K562 (cell line): ENCODE results near the gene MAD1L1. TPM values are rescaled to one million over a fixed set of nuclear protein-coding genes. Genes with fewer than 3 reads are reported as not detected.

ENCODE experiments used
- ATAC-seq: fragments of 200-7000 bp; cut with Tn5 transposase; 3 replicates; pipeline ENCODE4 v1.9.1; 2020; ENCODE audit warnings: moderate library complexity
- BruUV-seq: library from RNA; stranded (reverse); fragments of 400-500 nt; replicated peaks from 2 replicates; lab custom pipeline; 2021; lab: Mats Ljungman, UMichigan
- CTCF ChIA-PET: fragments of 300-600 bp; formaldehyde crosslinking; extraction: SDS; loops from one replicate; lab custom pipeline; 2021; ENCODE audit warnings: low intra/inter-chr PET ratio; lab: Yijun Ruan, JAX
- POLR2A ChIA-PET: fragments of 300-600, 350-650 bp; sonication (Branson Sonifier 250); formaldehyde crosslinking; extraction: SDS; loops from one replicate; lab custom pipeline; 2021; ENCODE audit warnings: antibody characterized with exemption, inconsistent platforms; lab: Yijun Ruan, JAX
- DNase-seq, 4 experiments: peaks; one replicate each; pipeline versions ENCODE4 v3.0.0 to v3.0.0-alpha.2; 2011 to 2018; ENCODE audit warnings: low spot score in 3 of 4, mixed read lengths in 3 of 4; ENCODE audit errors: extremely low read depth in 1 of 4
- FAIRE-seq: peaks from 2 replicates; lab custom pipeline; 2011; peaks lifted over from hg19 to GRCh38; lab: Jason Lieb, UNC
- H2AFZ ChIP-seq: 2 replicates; pipeline ENCODE4 v1.6.0; 2011; ENCODE audit warnings: low read depth, low read length, control low read depth, inconsistent platforms
- H3K27ac ChIP-seq: fragments of 200-600 bp; 3 replicates; pipeline ENCODE4 v1.8.0; 2011; ENCODE audit warnings: low read depth, mild to moderate bottlenecking, control low read depth, inconsistent platforms, low read length, moderate library complexity, mixed read lengths; ENCODE audit errors: extremely low read depth
- H3K27me3 ChIP-seq, 2 experiments: fragments of 300-600 bp in 1 of 2; 2 replicates in 1 of 2; 3 replicates in 1 of 2; pipeline versions ENCODE4 v1.6.0 to v1.8.0; 2011; ENCODE audit warnings: inconsistent platforms in 2 of 2, low read length in 2 of 2, mild to moderate bottlenecking in 1 of 2, mixed read lengths in 1 of 2, moderate library complexity in 1 of 2; ENCODE audit not compliant: control insufficient read depth in 2 of 2, insufficient read depth in 2 of 2
- H3K36me3 ChIP-seq: fragments of 300-600 bp; 3 replicates; pipeline ENCODE4 v1.8.0; 2011; ENCODE audit warnings: mild to moderate bottlenecking, low read length, inconsistent platforms; ENCODE audit not compliant: control insufficient read depth, insufficient read depth
- H3K4me1 ChIP-seq, 2 experiments: fragments of 200-600 bp in 1 of 2; replicated peaks in 1 of 2; 2 replicates in 1 of 2; 3 replicates in 1 of 2; pipeline versions ENCODE4 v1.5.1 to v1.8.0; 2011; ENCODE audit warnings: inconsistent platforms in 2 of 2, low read length in 2 of 2, mild to moderate bottlenecking in 1 of 2, mixed read lengths in 1 of 2, moderate library complexity in 1 of 2; ENCODE audit not compliant: control insufficient read depth in 2 of 2, insufficient read depth in 2 of 2
- H3K4me2 ChIP-seq: 2 replicates; pipeline ENCODE4 v1.6.1; 2011; ENCODE audit warnings: low read length, control low read depth, inconsistent platforms, mixed read lengths; ENCODE audit not compliant: insufficient read depth
- H3K4me3 ChIP-seq: fragments of 200-600 bp; sonication (generic), shearing (Covaris generic); 2 replicates; pipeline ENCODE4 v1.5.1; 2016; ENCODE audit warnings: control low read depth, inconsistent platforms
- H3K79me2 ChIP-seq: fragments of 200-600 bp; 3 replicates; pipeline ENCODE4 v1.8.0; 2011; ENCODE audit warnings: low read length, inconsistent platforms; ENCODE audit not compliant: control insufficient read depth, insufficient read depth
- H3K9ac ChIP-seq, 2 experiments: 2 replicates each; pipeline versions ENCODE4 v1.6.0 to v1.6.1; 2011; ENCODE audit warnings: low read depth in 2 of 2, low read length in 2 of 2, control low read depth in 1 of 2, inconsistent platforms in 1 of 2, mild to moderate bottlenecking in 1 of 2, mixed read lengths in 1 of 2; ENCODE audit not compliant: insufficient read depth in 1 of 2
- H3K9me1 ChIP-seq: one replicate; pipeline ENCODE4 v1.6.0; 2011; ENCODE audit warnings: inconsistent platforms, mild to moderate bottlenecking, low read length, moderate library complexity; ENCODE audit not compliant: control insufficient read depth, insufficient read depth
- H3K9me3 ChIP-seq: replicated peaks from 2 replicates; pipeline ENCODE4 v1.5.1; 2011; ENCODE audit warnings: low read depth, low read length, inconsistent platforms; ENCODE audit not compliant: control insufficient read depth, insufficient read depth
- H4K20me1 ChIP-seq: replicated peaks from 2 replicates; pipeline ENCODE4 v1.6.1; 2011; ENCODE audit warnings: low read length, inconsistent platforms, mixed read lengths; ENCODE audit not compliant: control insufficient read depth, insufficient read depth
- E2F1 ChIP-seq: sonication (generic); formaldehyde crosslinking; IDR thresholded peaks from 2 replicates; pipeline ENCODE4 v1.8.1; 2023; ENCODE audit warnings: mild to moderate bottlenecking, missing genetic modification reagents, moderate library complexity
- ETV1 ChIP-seq: fragments of 450-650 bp; conservative IDR thresholded peaks from 2 replicates; pipeline ENCODE4 v1.6.1; 2016; ENCODE audit warnings: missing genetic modification characterization, control low read depth, low read depth, missing compliant biosample characterization
- NFXL1 ChIP-seq: fragments of 450-650 bp; formaldehyde crosslinking; IDR thresholded peaks from 2 replicates; pipeline ENCODE4 v1.4.0; 2021; ENCODE audit warnings: mild to moderate bottlenecking
- RBM25 ChIP-seq: fragments of 200-400 bp; formaldehyde crosslinking; IDR thresholded peaks from 2 replicates; pipeline ENCODE4 v1.6.1; 2018; ENCODE audit warnings: low read length, low read depth, moderate library complexity; ENCODE audit not compliant: severe bottlenecking
- RNF219 ChIP-seq: fragments of 250-450 bp; sonication (Bioruptor Pico); IDR thresholded peaks from 2 replicates; pipeline ENCODE4 v1.5.0; 2022; ENCODE audit warnings: mild to moderate bottlenecking
- RREB1 ChIP-seq: fragments of 250-450 bp; sonication (Bioruptor Pico); IDR thresholded peaks from 2 replicates; pipeline ENCODE4 v1.4.0; 2020
- SAP30 ChIP-seq: fragments of 200-600 bp; sonication (generic); IDR thresholded peaks from 2 replicates; pipeline ENCODE4 v1.6.1; 2012; ENCODE audit warnings: borderline replicate concordance, low read depth, mild to moderate bottlenecking, moderate library complexity, low read length, control low read depth, inconsistent platforms; ENCODE audit not compliant: insufficient read depth, poor library complexity, severe bottlenecking
- ZNF217 ChIP-seq: sonication (generic); formaldehyde crosslinking; IDR thresholded peaks from 2 replicates; pipeline ENCODE4 v1.8.0; 2022; ENCODE audit warnings: mild to moderate bottlenecking, missing genetic modification reagents
- ZNF239 ChIP-seq: fragments of 250-450 bp; sonication (Bioruptor Pico); IDR thresholded peaks from 2 replicates; pipeline ENCODE4 v1.4.0; 2020; ENCODE audit warnings: mild to moderate bottlenecking
- ZNF586 ChIP-seq: fragments of 450-650 bp; formaldehyde crosslinking; conservative IDR thresholded peaks from 2 replicates; pipeline ENCODE4 v1.4.0; 2020; ENCODE audit warnings: mild to moderate bottlenecking, moderate library complexity
- WGBS: fragments of 100-300 bp; shearing (Covaris generic); methylation state at CpG from one replicate; pipeline ENCODE4 v1.1.6; 2016; ENCODE audit warnings: low coverage, mixed read lengths; ENCODE audit not compliant: insufficient coverage; ENCODE audit errors: missing lambda C conversion rate; 5-methylcytosine and 5-hydroxymethylcytosine counted together
- in situ Hi-C: fragments of 300-500 bp; cut with MboI; formaldehyde crosslinking; loops from 4 replicates; pipeline ENCODE4 v1.15.0; 2018; ENCODE audit warnings: inconsistent platforms, mixed read lengths
- intact Hi-C: fragments of 100-400 bp; cut with micrococcal nuclease; formaldehyde crosslinking; loops from 2 replicates; pipeline ENCODE4 v1.14.2; 2022
- polyA plus RNA-seq, 8 experiments: library from polyadenylated mRNA; depleted of rRNA in 4 of 8; stranded (reverse) in 5 of 8; unstranded in 3 of 8; fragments of >200 nt; fragmentation: Nextera tagmentation in 2 of 8; fragmentation: Illumina TruSeq in 1 of 8; extraction: Ambion mirVana in 2 of 8; extraction: Trizol in 1 of 8; gene quantifications; 2 replicates each; pipeline versions ENCODE4 v1.2.1 to v1.2.3, GENCODE V29; 2011 to 2014; ENCODE audit warnings: inconsistent platforms in 1 of 8, missing spikeins in 1 of 8
- total RNA-seq, 7 experiments: library from RNA; depleted of rRNA in 6 of 7; stranded (reverse); fragments of >200 nt in 6 of 7; fragmentation: Illumina TruSeq in 2 of 7; extraction: Trizol in 2 of 7; gene quantifications; 2 replicates each; pipeline versions ENCODE4 v1.2.1 to v1.2.3, GENCODE V29; 2011 to 2021; ENCODE audit warnings: low replicate concordance in 1 of 7

The MAD1L1 gene
- total and polyA plus RNA-seq, 9 of the 15 experiments (the other 6 are each of a cell fraction or from before 2014, with no cell fraction given), result 1.7 to 89.7 (median 18.0) TPM

- H2AFZ ChIP-seq, result no peak overlapping the region
- in situ Hi-C loops (no loop called here), intact Hi-C loops (no loop called here)
- FAIRE-seq, result peak; percentile 57
- no peak overlapping the region for H3K4me2 ChIP-seq
- no peaks in the 10 kb centered on the region for H4K20me1 ChIP-seq
- no peak overlapping the region for H3K9ac ChIP-seq
- no TSS peak for BruUV-seq
- no peak for ATAC-seq
- H3K79me2 ChIP-seq, result no peaks in the 10 kb centered on the region; the same call in 2 of the 3 replicates
- TF ChIP-seq E2F1 (no peak), ZNF217 (CRISPR knock-in tag) (no peak), NFXL1 (no peak), ETV1 (tag) (no peak), RBM25 (no peak), SAP30 (no peak), RNF219 (CRISPR knock-in tag) (no peak), ZNF586 (CRISPR knock-in tag) (no peak), RREB1 (CRISPR knock-in tag) (no peak), ZNF239 (CRISPR knock-in tag) (no peak)
- CTCF ChIA-PET, result no interaction called here
- peaks cover 15 to 33% of the 10 kb centered on the region in 2 experiments; a peak in 4 of 5 replicates for H3K4me1 ChIP-seq
- H3K9me1 ChIP-seq, result no peaks in the 10 kb centered on the region
- H3K36me3 ChIP-seq, result peaks cover 19% of the 10 kb centered on the region; the same call in 2 of the 3 replicates
- POLR2A ChIA-PET, result interaction anchor here (0.6 to 0.9 kb wide), 5 partner anchors 8 to 37 kb away, joined by 3 to 4 read pairs (median 3); no protein-coding TSS in a partner anchor
- no peaks in the 10 kb centered on the region; the same call in 1 of the 2 replicates for H3K9me3 ChIP-seq
- WGBS, result 71% methylated on average over 6 of the region's 6 CpGs
- no peak for DNase-seq
- H3K27me3 ChIP-seq, result no peaks in the 10 kb centered on the region
- H3K4me3 ChIP-seq, result no peak overlapping the region
- no peak overlapping the region for H3K27ac ChIP-seq
These were observed 191.9 kb downstream of the MAD1L1 start for GRCh38 chr7:2040893-2041270.
